OCI-LY7 (cell line): ENCODE measurements around the gene TTC14.

ENCODE experiments used
- CTCF ChIP-seq: fragments of 200-600 bp; sonication (generic); conservative IDR thresholded peaks from 2 replicates; pipeline ENCODE4 v1.5.1; 2014; ENCODE audit warnings: mild to moderate bottlenecking, antibody characterized with exemption, low read length, moderate library complexity, mixed read lengths
- EZH2phosphoT487 ChIP-seq: fragments of 200-600 bp; sonication (generic); IDR thresholded peaks from 2 replicates; pipeline ENCODE4 v1.6.1; 2018; ENCODE audit warnings: low read depth, borderline replicate concordance, mild to moderate bottlenecking, mixed run types, antibody characterized with exemption, low read length, moderate library complexity, mixed read lengths

- TF ChIP-seq CTCF (no peak), EZH2phosphoT487 (no peak)
Observed at GRCh38 chr3:180612364-180612763, 10.4 kb downstream of the TTC14 start.
